Activated B cell treated with CpG ODN at 0.5 μM for 24 hours (primary cell): ENCODE measurements around the gene ASXL1. TPM values are rescaled to one million over a fixed set of nuclear protein-coding genes. Genes with fewer than 3 reads are reported as not detected.
"Not testable (repeated sequence)": the region's sequence is repeated elsewhere in the genome, so short reads cannot be mapped to it uniquely, and the experiment has no call there.

Experiments
- ATAC-seq: fragments of 200-7000 bp; cut with Tn5 transposase; one replicate; pipeline ENCODE4 v1.10.0; 2021; ENCODE audit warnings: low read depth, mild to moderate bottlenecking, moderate library complexity
- CTCF ChIA-PET: fragments of 350-600 bp; sonication (Branson Sonifier 250); formaldehyde crosslinking; loops from one replicate; lab custom pipeline; 2021; ENCODE audit warnings: antibody characterized with exemption; lab: Charles Lee
- POLR2A ChIA-PET: fragments of 350-600 bp; sonication (Branson Sonifier 250); formaldehyde crosslinking; loops from one replicate; lab custom pipeline; 2021; ENCODE audit warnings: antibody characterized with exemption; lab: Charles Lee
- DNase-seq: peaks from one replicate; pipeline ENCODE4 v3.0.0; 2022
- H3K27ac Mint-ChIP-seq: one replicate; pipeline ENCODE4 v1.8.0; 2020; ENCODE audit warnings: mixed read lengths
- H3K27me3 Mint-ChIP-seq: one replicate; pipeline ENCODE4 v1.8.0; 2021; ENCODE audit warnings: mixed read lengths
- H3K36me3 Mint-ChIP-seq: one replicate; pipeline ENCODE4 v1.8.0; 2021; ENCODE audit warnings: low read depth, mixed read lengths
- H3K4me1 Mint-ChIP-seq: one replicate; pipeline ENCODE4 v1.8.0; 2021; ENCODE audit warnings: mixed read lengths
- H3K4me3 Mint-ChIP-seq: one replicate; pipeline ENCODE4 v1.8.0; 2020; ENCODE audit warnings: mild to moderate bottlenecking, mixed read lengths
- H3K9me3 Mint-ChIP-seq: one replicate; pipeline ENCODE4 v1.8.0; 2020; ENCODE audit warnings: mixed read lengths
- intact Hi-C: fragments of 100-400 bp; cut with micrococcal nuclease; formaldehyde crosslinking; loops from one replicate; pipeline ENCODE4 v1.15.1; 2024
- total RNA-seq: library from RNA; stranded (reverse); gene quantifications from 2 replicates; pipeline ENCODE4 v1.2.3, GENCODE V29; 2022
- TF ChIP-seq, protein P1 (sequence below): fragments of 200-600 bp; IDR thresholded peaks from one replicate; pipeline ENCODE4 v1.8.0; 2022; ENCODE audit warnings: antibody characterized with exemption, mild to moderate bottlenecking

ASXL1 gene
- total RNA-seq, 1 donor from 2014 or later = 169 TPM

DNA sequence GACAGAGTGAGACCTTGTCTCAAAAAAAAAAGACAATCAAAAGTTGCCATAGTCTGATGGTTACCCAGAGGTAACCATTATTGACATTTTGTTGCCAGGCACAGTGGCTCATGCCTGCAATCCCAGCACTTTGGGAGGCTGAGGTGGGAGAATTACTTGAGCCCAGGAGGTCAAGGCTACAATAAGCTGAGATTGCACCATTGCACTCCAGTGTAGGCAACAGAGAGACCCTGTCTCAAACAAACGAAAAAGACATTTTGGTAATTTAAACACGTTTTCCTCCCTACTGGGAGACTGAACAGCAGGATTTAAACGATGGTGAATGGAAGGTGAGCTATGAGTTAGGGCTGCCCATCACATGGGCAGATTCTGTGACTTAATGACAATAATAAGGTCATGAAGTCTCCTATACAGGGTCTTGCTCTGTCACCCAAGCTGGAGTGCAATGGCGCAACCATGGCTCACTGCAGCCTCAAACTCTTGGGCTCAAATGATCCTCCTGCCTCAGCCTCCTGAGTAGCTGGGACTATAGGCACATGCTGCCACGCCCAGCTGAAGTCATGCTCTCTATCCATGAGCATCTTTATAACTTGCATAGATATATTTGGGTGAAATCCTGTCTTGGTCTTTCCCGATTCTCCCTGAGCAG lies 4.2 kb upstream of the ASXL1 start:
- Mint-ChIP-seq H3K27ac (peak overlapping the region; percentile 94), H3K4me3 (peak overlapping the region; percentile 66)
- CTCF ChIA-PET = interaction anchor here (1.0 kb wide), 1 partner anchor 17 kb away, joined by 3 read pairs; no protein-coding TSS in a partner anchor

GRCh38 chr20:32354592-32355416 lies 3.3 kb upstream of the ASXL1 start:
- TF ChIP-seq, protein P1, sequence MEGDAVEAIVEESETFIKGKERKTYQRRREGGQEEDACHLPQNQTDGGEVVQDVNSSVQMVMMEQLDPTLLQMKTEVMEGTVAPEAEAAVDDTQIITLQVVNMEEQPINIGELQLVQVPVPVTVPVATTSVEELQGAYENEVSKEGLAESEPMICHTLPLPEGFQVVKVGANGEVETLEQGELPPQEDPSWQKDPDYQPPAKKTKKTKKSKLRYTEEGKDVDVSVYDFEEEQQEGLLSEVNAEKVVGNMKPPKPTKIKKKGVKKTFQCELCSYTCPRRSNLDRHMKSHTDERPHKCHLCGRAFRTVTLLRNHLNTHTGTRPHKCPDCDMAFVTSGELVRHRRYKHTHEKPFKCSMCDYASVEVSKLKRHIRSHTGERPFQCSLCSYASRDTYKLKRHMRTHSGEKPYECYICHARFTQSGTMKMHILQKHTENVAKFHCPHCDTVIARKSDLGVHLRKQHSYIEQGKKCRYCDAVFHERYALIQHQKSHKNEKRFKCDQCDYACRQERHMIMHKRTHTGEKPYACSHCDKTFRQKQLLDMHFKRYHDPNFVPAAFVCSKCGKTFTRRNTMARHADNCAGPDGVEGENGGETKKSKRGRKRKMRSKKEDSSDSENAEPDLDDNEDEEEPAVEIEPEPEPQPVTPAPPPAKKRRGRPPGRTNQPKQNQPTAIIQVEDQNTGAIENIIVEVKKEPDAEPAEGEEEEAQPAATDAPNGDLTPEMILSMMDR = no peak
- DNase-seq = no peak
- Mint-ChIP-seq H3K4me3 (peak overlapping the region; percentile 66), H3K36me3 (peaks cover 13% of the 10 kb centered on the region), H3K9me3 (no peaks in the 10 kb centered on the region), H3K27ac (peak overlapping the region; percentile 94), H3K27me3 (no peaks in the 10 kb centered on the region), H3K4me1 (peaks cover 55% of the 10 kb centered on the region)
- ATAC-seq = no peak
- ChIA-PET CTCF (interaction anchor here (1.0 kb wide), 1 partner anchor 18 kb away, joined by 3 read pairs; no protein-coding TSS in a partner anchor), POLR2A (interaction anchor here (0.5 to 4.7 kb wide), 12 partner anchors 8 to 318 kb away, joined by 3 to 40 read pairs (median 5); no protein-coding TSS in a partner anchor)
- intact Hi-C loops = loop anchor here (1.0 to 10.0 kb wide), 6 partner anchors 18 to 1947 kb away; partner anchors contain the start of genes AHCY, BCL2L1, HCK and RALY

More for the DNA sequence above, 4.2 kb upstream of the ASXL1 start:
- Mint-ChIP-seq H3K27me3 (no peaks in the 10 kb centered on the region), H3K4me1 (peaks cover 55% of the 10 kb centered on the region), H3K36me3 (peaks cover 7% of the 10 kb centered on the region), H3K9me3 (no peaks in the 10 kb centered on the region)
- POLR2A ChIA-PET = interaction anchor here (1.0 kb wide), 1 partner anchor 11 kb away, joined by 3 read pairs; no protein-coding TSS in a partner anchor
- TF ChIP-seq, protein P1 = no peak
- ATAC-seq = no peak
- intact Hi-C loops = loop anchor here (10.0 kb wide), 1 partner anchor 1641 kb away; the partner anchor contains the start of gene RALY
- no peak for DNase-seq

- no peaks in the 10 kb centered on the region for H3K27me3 Mint-ChIP-seq
- H3K4me1 Mint-ChIP-seq = peaks cover 55% of the 10 kb centered on the region
- no peaks in the 10 kb centered on the region for H3K9me3 Mint-ChIP-seq
- TF ChIP-seq, protein P1 = no peak
- H3K27ac Mint-ChIP-seq = peak overlapping the region; percentile 94
- intact Hi-C loops = loop anchor here (1.0 to 10.0 kb wide), 6 partner anchors 18 to 1947 kb away; partner anchors contain the start of genes AHCY, BCL2L1, HCK and RALY
- H3K4me3 Mint-ChIP-seq = peak overlapping the region; percentile 66
- ChIA-PET CTCF (interaction anchor here (0.6 to 0.9 kb wide), 2 partner anchors 19 to 516 kb away, joined by 4 to 7 read pairs; no protein-coding TSS in a partner anchor), POLR2A (interaction anchor here (0.5 to 4.7 kb wide), 9 partner anchors 9 to 318 kb away, joined by 3 to 40 read pairs (median 5); no protein-coding TSS in a partner anchor)
- ATAC-seq = peak; percentile 18
- DNase-seq = no peak
- peaks cover 18% of the 10 kb centered on the region for H3K36me3 Mint-ChIP-seq
Observed at GRCh38 chr20:32355417-32355841, 2.7 kb upstream of the ASXL1 start.

- ChIA-PET CTCF (interaction anchor here (0.6 to 1.1 kb wide), 3 partner anchors 19 to 517 kb away, joined by 3 to 7 read pairs (median 4); no protein-coding TSS in a partner anchor), POLR2A (interaction anchor here (0.6 to 4.7 kb wide), 10 partner anchors 10 to 315 kb away, joined by 3 to 40 read pairs (median 6); no protein-coding TSS in a partner anchor)
- Mint-ChIP-seq H3K4me1 (peaks cover 57% of the 10 kb centered on the region), H3K27ac (peak overlapping the region; percentile 100), H3K4me3 (peak overlapping the region; percentile 98), H3K36me3 (peaks cover 19% of the 10 kb centered on the region)
- intact Hi-C loops = loop anchor here (1.0 to 10.0 kb wide), 7 partner anchors 19 to 1946 kb away; partner anchors contain the start of genes AHCY, BCL2L1, HCK and RALY
- DNase-seq, ATAC-seq, H3K9me3 Mint-ChIP-seq, H3K27me3 Mint-ChIP-seq: not testable (repeated sequence)
Observed at GRCh38 chr20:32355907-32356621, 2.1 kb upstream of the ASXL1 start.
